IPS-15b (cell line): ENCODE results near the gene PAK4.

Experiments
- H3K27me3 ChIP-seq: one replicate; pipeline ENCODE4 v1.6.1; 2013; ENCODE audit warnings: low read length; ENCODE audit not compliant: control insufficient read depth, insufficient read depth
- H3K36me3 ChIP-seq: one replicate; pipeline ENCODE4 v1.6.1; 2013; ENCODE audit warnings: low read length; ENCODE audit not compliant: control insufficient read depth, insufficient read depth
- H3K4me1 ChIP-seq: one replicate; pipeline ENCODE4 v1.6.1; 2013; ENCODE audit warnings: mild to moderate bottlenecking, low read length; ENCODE audit not compliant: control insufficient read depth, insufficient read depth
- H3K4me3 ChIP-seq: one replicate; pipeline ENCODE4 v1.5.1; 2013; ENCODE audit warnings: low read depth, low read length
- H3K9ac ChIP-seq: one replicate; pipeline ENCODE4 v1.6.1; 2013; ENCODE audit warnings: low read depth, mild to moderate bottlenecking, low read length
- H3K9me3 ChIP-seq: one replicate; pipeline ENCODE4 v1.6.1; 2013; ENCODE audit warnings: mild to moderate bottlenecking, low read length; ENCODE audit not compliant: control insufficient read depth, insufficient read depth

The PAK4 gene

DNA sequence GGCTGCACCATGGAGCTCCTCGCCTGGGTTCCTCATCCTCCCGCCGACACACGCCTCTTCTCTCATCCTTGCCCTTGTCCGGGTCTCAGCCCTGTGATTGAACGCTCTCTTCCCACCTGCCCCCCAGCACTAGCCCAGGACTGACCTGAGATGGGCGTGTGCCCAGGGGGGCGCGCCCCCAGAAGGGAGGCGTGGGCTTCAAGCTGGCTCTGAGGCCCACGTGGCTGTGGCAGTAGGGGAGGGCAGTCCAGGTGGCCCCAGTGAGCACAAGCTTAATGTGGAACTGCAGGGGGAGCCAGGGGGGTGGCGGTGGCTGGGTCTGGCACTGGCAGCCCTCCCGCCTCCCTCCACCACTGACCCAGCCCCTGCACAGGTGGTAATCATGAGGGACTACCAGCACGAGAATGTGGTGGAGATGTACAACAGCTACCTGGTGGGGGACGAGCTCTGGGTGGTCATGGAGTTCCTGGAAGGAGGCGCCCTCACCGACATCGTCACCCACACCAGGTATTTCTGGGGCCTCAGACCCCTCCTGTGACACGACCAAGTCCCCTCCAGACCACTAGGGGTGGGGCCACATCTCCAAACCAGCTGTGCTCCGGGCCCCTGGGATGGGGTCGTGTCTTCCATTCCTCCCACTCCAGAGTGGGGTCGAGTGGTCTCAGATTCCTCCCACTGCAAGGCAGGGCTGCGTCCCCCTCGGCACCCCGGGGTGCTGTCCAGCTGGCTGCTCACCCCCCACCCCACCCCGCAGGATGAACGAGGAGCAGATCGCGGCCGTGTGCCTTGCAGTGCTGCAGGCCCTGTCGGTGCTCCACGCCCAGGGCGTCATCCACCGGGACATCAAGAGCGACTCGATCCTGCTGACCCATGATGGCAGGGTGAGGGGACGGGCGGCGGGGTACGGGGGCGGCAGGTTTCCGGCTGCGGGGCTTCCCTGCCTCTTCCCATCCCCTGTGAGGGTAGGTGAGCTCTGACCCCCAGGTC, 49.3 kb downstream of the PAK4 start:
- Histone ChIP-seq H3K9ac (no peak overlapping the region), H3K27me3 (no peaks in the 10 kb centered on the region), H3K4me1 (no peaks in the 10 kb centered on the region), H3K4me3 (no peak overlapping the region), H3K36me3 (peaks cover 63% of the 10 kb centered on the region), H3K9me3 (no peaks in the 10 kb centered on the region)

DNA sequence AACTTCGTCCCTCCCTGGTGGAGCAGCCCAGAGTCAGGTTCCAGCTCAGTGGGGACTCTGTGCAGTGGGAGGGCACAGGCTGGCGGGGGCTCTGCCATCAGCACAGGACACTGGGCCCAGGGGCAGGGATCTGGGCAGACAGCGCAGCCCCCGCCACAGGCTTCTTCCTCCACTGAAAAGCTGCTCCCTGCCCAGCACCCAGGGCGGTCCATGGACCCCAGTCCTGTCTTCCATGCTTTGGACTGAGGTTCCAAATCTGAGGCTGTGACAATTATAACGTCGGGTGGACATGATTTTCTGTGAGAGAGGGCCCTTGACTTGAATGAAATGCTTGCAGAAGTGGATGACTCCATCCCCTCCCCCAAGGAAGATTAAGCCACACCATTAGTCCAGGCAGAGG, 50.0 kb downstream of the PAK4 start:
- Histone ChIP-seq H3K9ac (no peak overlapping the region), H3K4me3 (no peak overlapping the region), H3K27me3 (no peaks in the 10 kb centered on the region), H3K9me3 (no peaks in the 10 kb centered on the region), H3K4me1 (no peaks in the 10 kb centered on the region), H3K36me3 (peaks cover 61% of the 10 kb centered on the region)

GRCh38 chr19:39177110-39177699, 51.6 kb downstream of the PAK4 start:
- Histone ChIP-seq H3K27me3 (no peaks in the 10 kb centered on the region), H3K9ac (no peak overlapping the region), H3K36me3 (peaks cover 56% of the 10 kb centered on the region), H3K4me3 (no peak overlapping the region), H3K4me1 (no peaks in the 10 kb centered on the region), H3K9me3 (no peaks in the 10 kb centered on the region)

- Histone ChIP-seq H3K9ac (no peak overlapping the region), H3K27me3 (no peaks in the 10 kb centered on the region), H3K4me3 (no peak overlapping the region), H3K4me1 (no peaks in the 10 kb centered on the region), H3K36me3 (peaks cover 50% of the 10 kb centered on the region), H3K9me3 (no peaks in the 10 kb centered on the region)
Measured at GRCh38 chr19:39177736-39178135, 52.1 kb downstream of the PAK4 start.

DNA sequence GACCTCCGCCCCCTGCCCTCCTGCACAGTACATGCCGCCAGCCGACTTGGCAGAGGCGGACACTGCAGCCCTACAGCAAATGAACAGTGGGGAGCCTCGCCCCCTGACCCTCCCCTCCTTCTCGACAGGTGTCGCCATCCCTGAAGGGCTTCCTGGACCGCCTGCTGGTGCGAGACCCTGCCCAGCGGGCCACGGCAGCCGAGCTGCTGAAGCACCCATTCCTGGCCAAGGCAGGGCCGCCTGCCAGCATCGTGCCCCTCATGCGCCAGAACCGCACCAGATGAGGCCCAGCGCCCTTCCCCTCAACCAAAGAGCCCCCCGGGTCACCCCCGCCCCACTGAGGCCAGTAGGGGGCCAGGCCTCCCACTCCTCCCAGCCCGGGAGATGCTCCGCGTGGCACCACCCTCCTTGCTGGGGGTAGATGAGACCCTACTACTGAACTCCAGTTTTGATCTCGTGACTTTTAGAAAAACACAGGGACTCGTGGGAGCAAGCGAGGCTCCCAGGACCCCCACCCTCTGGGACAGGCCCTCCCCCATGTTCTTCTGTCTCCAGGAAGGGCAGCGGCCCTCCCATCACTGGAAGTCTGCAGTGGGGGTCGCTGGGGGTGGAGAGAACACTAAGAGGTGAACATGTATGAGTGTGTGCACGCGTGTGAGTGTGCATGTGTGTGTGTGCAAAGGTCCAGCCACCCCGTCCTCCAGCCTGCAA, 52.9 kb downstream of the PAK4 start:
- no peak overlapping the region for H3K9ac ChIP-seq
- H3K4me1 ChIP-seq, result no peaks in the 10 kb centered on the region
- H3K36me3 ChIP-seq, result peaks cover 46% of the 10 kb centered on the region
- H3K27me3 ChIP-seq, result no peaks in the 10 kb centered on the region
- no peak overlapping the region for H3K4me3 ChIP-seq
- H3K9me3 ChIP-seq, result no peaks in the 10 kb centered on the region

DNA sequence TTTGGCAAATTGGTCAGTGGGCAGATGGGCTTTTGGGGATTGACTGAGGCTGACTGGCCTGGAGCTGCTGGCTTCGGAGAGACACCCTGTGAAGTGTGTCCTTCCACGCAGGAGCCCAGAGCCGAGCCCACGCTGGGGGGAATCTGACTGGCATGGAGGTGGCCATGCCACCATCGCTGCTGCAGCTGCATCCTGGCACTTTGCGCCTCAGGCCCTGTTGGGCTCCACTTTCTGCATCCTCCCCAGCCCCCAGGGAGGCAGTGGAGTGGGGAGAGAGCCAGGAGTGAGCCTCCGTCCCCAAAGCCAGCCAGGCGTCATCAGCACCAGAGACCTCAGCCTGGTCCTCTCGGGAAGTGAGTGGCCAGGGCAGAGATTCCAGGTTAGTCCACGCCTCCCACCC, 54.2 kb downstream of the PAK4 start:
- Histone ChIP-seq H3K9ac (no peak overlapping the region), H3K4me1 (no peaks in the 10 kb centered on the region), H3K36me3 (peaks cover 37% of the 10 kb centered on the region), H3K4me3 (no peak overlapping the region), H3K9me3 (no peaks in the 10 kb centered on the region), H3K27me3 (no peaks in the 10 kb centered on the region)

- no peak overlapping the region for H3K4me3 ChIP-seq
- peaks cover 29% of the 10 kb centered on the region for H3K36me3 ChIP-seq
- no peaks in the 10 kb centered on the region for H3K4me1 ChIP-seq
- no peaks in the 10 kb centered on the region for H3K9me3 ChIP-seq
- H3K27me3 ChIP-seq, result no peaks in the 10 kb centered on the region
- H3K9ac ChIP-seq, result no peak overlapping the region
Measured at GRCh38 chr19:39180749-39181148, 55.2 kb downstream of the PAK4 start.

- Histone ChIP-seq H3K9ac (no peak overlapping the region), H3K9me3 (no peaks in the 10 kb centered on the region), H3K36me3 (peaks cover 23% of the 10 kb centered on the region), H3K4me1 (no peaks in the 10 kb centered on the region), H3K27me3 (no peaks in the 10 kb centered on the region), H3K4me3 (no peak overlapping the region)
Measured at GRCh38 chr19:39181500-39182173, 56.1 kb downstream of the PAK4 start.

DNA sequence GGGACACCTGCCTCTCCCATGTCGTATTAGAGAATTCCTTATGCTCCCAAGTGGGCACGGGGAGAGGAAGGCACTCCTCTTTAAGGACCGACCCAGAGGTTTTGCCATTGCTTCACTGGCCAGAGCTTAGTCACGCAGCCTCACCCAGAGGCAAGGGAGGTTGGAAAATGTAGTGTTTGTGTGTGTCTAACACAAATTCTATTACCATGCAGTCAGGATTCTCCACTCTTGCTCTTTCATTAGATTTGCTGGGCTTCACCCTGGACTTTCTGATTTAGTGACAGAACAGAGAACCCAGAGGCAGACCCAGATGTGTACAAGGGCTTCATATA, 56.6 kb downstream of the PAK4 start:
- no peak overlapping the region for H3K9ac ChIP-seq
- no peak overlapping the region for H3K4me3 ChIP-seq
- H3K36me3 ChIP-seq, result peaks cover 23% of the 10 kb centered on the region
- no peaks in the 10 kb centered on the region for H3K27me3 ChIP-seq
- H3K9me3 ChIP-seq, result no peaks in the 10 kb centered on the region
- no peaks in the 10 kb centered on the region for H3K4me1 ChIP-seq

DNA sequence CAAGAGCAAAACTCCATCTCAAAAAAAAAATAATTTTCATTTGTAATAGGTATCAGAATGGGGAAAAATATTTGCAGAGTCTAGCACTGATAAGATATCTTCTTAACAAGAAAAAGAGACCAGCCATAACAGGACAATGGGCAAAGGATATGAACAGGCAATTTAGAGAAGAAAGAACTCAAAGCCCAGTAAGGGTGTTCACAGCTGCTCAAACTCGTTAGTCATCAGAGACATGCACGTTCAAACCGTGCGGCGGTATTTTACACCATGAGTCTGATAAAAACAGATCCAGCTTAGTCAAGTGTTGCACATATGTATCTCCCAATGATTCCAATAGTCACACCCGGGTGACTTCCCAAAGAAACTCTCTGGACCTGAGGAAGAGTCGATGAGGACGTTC, 57.5 kb downstream of the PAK4 start:
- H3K9ac ChIP-seq, result no peak overlapping the region
- no peaks in the 10 kb centered on the region for H3K4me1 ChIP-seq
- no peaks in the 10 kb centered on the region for H3K27me3 ChIP-seq
- H3K9me3 ChIP-seq, result no peaks in the 10 kb centered on the region
- H3K4me3 ChIP-seq, result no peak overlapping the region
- H3K36me3 ChIP-seq, result peaks cover 14% of the 10 kb centered on the region

DNA sequence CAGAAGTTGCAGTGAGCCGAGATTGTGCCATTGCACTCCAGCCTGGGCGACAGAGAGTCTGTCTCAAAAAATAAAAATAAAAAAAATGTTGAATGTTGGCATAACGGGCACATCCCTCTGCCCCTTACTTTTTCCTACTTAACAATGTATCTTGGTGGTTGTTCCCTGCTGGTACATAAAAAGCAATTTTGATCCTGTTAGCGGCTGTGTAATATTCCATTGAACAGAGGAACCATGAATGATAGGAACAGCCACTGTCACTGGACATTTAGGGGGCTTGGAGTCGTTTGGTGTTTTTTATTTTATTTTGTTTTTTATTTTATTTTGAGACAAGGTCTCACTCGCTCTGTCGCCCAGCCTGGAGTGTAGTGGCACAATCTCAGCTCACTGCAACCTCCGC, 60.8 kb downstream of the PAK4 start:
- H3K27me3 ChIP-seq, result no peaks in the 10 kb centered on the region
- H3K4me1 ChIP-seq, result no peaks in the 10 kb centered on the region
- H3K9ac ChIP-seq, result no peak overlapping the region
- no peak overlapping the region for H3K4me3 ChIP-seq
- no peaks in the 10 kb centered on the region for H3K9me3 ChIP-seq
- H3K36me3 ChIP-seq, result no peaks in the 10 kb centered on the region
